ENCODE data around the gene TTC21B.

TTC21B gene

DNA sequence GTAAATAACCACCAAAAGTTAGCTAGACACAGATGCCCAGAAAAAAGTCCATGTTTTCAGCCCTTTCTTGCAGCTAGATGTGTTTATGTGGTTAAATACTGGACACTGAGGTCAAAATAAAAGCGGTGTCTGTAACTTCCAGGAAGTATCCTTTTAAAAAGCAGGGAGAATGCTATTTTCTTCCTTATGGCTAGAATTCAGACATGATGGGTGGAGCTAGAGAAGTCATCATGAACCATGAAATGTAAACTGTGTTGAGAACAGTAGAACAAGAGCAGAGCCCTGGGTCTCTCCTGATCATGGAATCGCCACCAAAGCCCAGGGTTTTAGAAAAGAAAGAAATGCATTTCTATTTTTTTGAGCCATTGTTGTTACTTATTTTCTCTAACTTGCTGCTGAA is 118.2 kb downstream of the TTC21B start:
- DNase-seq (ENCODE audit: low spot score): no peak

DNA sequence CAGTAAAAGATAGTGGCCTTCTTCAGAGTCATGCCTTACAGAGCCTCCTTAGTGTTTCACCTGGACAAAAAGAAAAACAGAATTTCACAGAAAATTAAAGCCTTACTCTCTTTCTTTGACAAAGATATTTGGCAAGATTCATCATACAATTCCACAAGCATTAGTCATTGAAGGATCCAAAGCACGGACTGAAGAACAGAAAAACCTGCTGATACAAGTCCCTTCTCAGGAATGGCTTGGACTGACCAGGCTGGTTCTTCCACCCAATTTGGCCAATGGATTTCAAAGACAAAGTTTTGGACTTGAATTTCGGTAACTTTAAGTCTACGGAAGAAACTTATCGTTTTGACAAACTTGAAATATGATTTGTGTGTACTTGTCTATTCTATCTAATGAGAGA is 120.4 kb downstream of the TTC21B start:
- no peak for DNase-seq (ENCODE audit: low spot score)

DNA sequence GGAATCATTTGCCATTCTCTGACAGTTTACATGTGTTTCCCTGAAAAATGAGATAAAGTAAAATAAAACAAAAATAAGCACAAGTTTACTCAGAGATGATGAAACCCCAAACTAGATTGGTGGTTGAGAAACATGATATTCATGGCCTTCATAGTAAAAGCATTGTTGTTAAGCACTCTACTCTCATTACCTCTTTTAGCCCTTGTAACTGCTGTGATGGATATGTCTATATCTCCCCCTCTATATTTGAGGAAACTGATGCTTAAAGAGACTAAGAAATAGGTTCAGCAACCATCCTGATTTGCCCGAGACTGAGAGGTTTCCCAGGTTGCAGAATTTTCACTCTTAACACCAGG is 125.7 kb downstream of the TTC21B start:
- DNase-seq (ENCODE audit: low spot score): no peak

DNA sequence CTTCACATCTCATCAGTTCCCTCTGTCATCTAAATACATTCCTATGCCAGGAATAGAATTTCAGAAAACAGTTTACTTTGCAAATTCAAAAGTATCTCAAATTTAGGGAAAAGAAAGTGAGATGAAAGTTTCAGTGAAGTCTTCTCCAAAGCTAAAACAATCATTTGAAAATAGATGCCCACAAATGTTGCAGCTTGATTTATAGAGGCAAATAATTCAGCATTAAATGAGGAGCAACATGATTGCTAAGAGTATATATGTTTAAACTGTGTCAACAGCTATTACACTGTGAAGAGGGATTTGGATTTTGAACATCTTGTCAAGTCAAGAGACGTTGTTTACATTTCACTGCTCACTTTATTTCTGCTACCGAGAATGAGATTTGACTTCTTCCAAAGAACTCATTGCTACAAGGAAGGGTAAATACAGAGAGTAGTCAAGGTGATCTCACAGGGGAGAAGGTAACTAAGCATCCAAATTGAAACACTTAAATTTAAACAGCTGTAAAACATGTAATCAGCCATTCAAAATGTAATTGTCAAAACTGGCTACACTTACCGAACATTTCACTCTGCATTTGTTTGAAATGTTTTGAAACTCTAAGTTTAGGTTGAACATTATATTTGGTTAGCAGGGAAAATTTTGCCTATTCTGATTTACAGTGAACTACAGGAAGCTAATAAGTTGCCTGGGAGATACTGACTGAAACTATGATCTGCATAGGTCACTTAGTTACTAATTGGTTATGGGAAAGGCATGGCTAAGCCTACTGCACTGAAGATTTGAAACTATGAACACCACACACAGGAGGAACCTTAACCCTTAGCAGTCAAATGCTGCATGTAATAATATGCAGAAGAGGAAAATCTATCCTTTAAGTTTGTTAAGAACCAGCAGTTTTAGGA is 126.3 kb downstream of the TTC21B start:
- DNase-seq (ENCODE audit: low spot score): no peak

DNA sequence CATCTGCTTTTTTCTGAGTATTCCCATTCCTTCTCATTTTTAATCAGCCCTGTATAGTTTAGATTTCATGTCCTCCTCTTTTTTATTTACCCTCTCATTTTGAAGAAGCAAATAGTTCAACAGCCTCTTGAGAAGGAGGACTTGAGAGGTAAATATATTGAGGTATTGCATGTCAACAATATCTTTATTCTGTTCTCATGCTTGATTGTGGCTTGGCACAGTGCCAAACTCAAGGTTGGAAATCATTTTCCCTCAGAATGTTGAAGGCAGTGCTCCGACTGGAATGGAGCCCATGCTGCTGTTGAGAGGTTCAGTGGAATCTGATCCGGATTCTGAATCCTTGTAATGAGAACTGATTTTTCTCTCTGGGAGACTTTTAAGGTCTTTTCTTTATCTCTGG is 128.5 kb downstream of the TTC21B start:
- DNase-seq (ENCODE audit: low spot score): no peak
